ENCODE data around the gene MMP28. TPM values are rescaled to one million over a fixed set of nuclear protein-coding genes. Genes with fewer than 3 reads are reported as not detected.

MMP28 gene
- total RNA-seq, 1 donor from 2014 or later = 10.6 TPM

GRCh38 chr17:35801583-35802224 is 6.3 kb upstream of the MMP28 start:
- Mint-ChIP-seq H3K4me3 (ENCODE audit: unreplicated experiment) (no peak overlapping the region), H3K27ac (ENCODE audit: unreplicated experiment) (peak overlapping the region; percentile 97), H3K36me3 (ENCODE audit: low read depth, unreplicated experiment) (no peaks in the 10 kb centered on the region), H3K9me3 (ENCODE audit: unreplicated experiment) (no peaks in the 10 kb centered on the region), H3K4me1 (ENCODE audit: unreplicated experiment) (peaks cover 45% of the 10 kb centered on the region), H3K27me3 (ENCODE audit: unreplicated experiment) (peaks cover 4% of the 10 kb centered on the region)
- peak; percentile 68 for DNase-seq (ENCODE audit: low spot score)
- TF ChIP-seq, protein P1, sequence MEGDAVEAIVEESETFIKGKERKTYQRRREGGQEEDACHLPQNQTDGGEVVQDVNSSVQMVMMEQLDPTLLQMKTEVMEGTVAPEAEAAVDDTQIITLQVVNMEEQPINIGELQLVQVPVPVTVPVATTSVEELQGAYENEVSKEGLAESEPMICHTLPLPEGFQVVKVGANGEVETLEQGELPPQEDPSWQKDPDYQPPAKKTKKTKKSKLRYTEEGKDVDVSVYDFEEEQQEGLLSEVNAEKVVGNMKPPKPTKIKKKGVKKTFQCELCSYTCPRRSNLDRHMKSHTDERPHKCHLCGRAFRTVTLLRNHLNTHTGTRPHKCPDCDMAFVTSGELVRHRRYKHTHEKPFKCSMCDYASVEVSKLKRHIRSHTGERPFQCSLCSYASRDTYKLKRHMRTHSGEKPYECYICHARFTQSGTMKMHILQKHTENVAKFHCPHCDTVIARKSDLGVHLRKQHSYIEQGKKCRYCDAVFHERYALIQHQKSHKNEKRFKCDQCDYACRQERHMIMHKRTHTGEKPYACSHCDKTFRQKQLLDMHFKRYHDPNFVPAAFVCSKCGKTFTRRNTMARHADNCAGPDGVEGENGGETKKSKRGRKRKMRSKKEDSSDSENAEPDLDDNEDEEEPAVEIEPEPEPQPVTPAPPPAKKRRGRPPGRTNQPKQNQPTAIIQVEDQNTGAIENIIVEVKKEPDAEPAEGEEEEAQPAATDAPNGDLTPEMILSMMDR (IDR thresholded peaks at IDR 0.05; ENCODE audit: unreplicated experiment) = no peak

DNA sequence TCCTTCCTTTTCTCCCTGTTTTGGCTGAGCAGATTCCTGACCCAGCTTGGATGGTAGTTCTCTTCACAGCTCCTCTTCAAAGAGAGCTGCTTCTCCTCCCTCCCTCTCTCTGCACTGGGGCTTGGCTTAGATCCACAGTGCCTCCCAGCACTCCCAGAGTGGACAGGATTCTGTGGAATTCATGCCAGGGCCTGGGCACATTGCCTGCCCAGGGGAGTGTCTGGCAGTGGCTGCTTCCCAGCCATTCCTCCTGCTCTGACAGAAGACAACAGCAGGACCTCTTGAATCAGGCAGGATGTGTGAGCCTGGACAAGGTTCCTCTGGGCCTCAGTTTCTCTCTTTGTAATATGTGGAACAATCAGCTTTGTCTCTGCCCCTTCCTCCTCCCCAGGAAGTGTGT is 4.5 kb upstream of the MMP28 start:
- Mint-ChIP-seq H3K27me3 (ENCODE audit: unreplicated experiment) (peaks cover 4% of the 10 kb centered on the region), H3K36me3 (ENCODE audit: low read depth, unreplicated experiment) (no peaks in the 10 kb centered on the region), H3K4me3 (ENCODE audit: unreplicated experiment) (peak overlapping the region; percentile 26)

DNA sequence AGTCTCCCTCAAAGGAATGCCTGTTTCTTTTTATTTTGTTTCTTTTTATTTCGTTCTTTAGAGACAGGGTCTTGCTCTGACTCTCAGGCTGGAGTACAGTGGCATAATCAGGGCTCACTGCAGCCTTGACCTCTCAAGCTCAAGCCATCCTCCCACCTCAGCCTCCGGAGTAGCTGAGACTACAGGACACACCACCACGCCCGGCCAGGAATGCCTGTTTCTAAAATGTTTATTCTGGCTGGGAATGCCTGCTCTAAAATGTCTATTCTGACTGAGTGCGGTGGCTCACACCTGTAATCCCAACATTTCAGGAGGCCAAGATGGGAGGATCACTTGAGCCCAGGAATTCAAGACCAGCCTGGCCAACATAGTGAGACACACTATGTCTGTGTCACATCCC is 2.5 kb upstream of the MMP28 start:
- Mint-ChIP-seq H3K27ac (ENCODE audit: unreplicated experiment) (no peak overlapping the region), H3K4me1 (ENCODE audit: unreplicated experiment) (peaks cover 48% of the 10 kb centered on the region), H3K4me3 (ENCODE audit: unreplicated experiment) (no peak overlapping the region), H3K9me3 (ENCODE audit: unreplicated experiment) (no peaks in the 10 kb centered on the region), H3K36me3 (ENCODE audit: low read depth, unreplicated experiment) (no peaks in the 10 kb centered on the region), H3K27me3 (ENCODE audit: unreplicated experiment) (peaks cover 10% of the 10 kb centered on the region)
- TF ChIP-seq, protein P1 (IDR thresholded peaks at IDR 0.05; ENCODE audit: unreplicated experiment) = no peak
- no peak for DNase-seq (ENCODE audit: low spot score)

More for the DNA sequence above, 4.5 kb upstream of the MMP28 start:
- DNase-seq (ENCODE audit: low spot score) = no peak
- H3K9me3 Mint-ChIP-seq (ENCODE audit: unreplicated experiment) = no peaks in the 10 kb centered on the region
- peaks cover 45% of the 10 kb centered on the region for H3K4me1 Mint-ChIP-seq (ENCODE audit: unreplicated experiment)
- TF ChIP-seq, protein P1 (IDR thresholded peaks at IDR 0.05; ENCODE audit: unreplicated experiment) = no peak
- peak overlapping the region; percentile 76 for H3K27ac Mint-ChIP-seq (ENCODE audit: unreplicated experiment)

- Mint-ChIP-seq H3K27me3 (ENCODE audit: unreplicated experiment) (peaks cover 10% of the 10 kb centered on the region), H3K27ac (ENCODE audit: unreplicated experiment) (no peak overlapping the region), H3K4me1 (ENCODE audit: unreplicated experiment) (peaks cover 42% of the 10 kb centered on the region), H3K9me3 (ENCODE audit: unreplicated experiment) (no peaks in the 10 kb centered on the region), H3K36me3 (ENCODE audit: low read depth, unreplicated experiment) (no peaks in the 10 kb centered on the region), H3K4me3 (ENCODE audit: unreplicated experiment) (no peak overlapping the region)
- TF ChIP-seq, protein P1 (IDR thresholded peaks at IDR 0.05; ENCODE audit: unreplicated experiment) = no peak
- DNase-seq (ENCODE audit: low spot score) = no peak
Measured at GRCh38 chr17:35797370-35797769, 1.9 kb upstream of the MMP28 start.

DNA sequence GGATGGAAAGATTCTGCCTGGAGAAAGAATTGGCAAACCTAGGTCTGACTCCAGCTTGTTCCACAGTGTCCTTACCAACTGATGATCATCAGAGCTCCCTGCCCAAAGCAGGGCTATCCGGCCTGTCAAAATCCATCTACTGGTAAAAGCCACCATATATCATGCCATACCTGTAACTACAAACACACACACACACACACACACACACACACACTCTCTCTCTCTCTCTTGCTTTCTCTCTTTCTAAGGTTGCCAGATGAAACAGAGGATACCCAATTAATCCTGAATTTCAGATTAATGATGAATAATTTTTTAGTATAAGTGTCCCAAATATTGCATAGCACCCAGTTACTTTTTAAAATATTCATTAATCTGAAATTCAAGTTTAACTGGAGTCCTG is 1.5 kb upstream of the MMP28 start:
- no peak for DNase-seq (ENCODE audit: low spot score)
- Mint-ChIP-seq H3K9me3 (ENCODE audit: unreplicated experiment) (no peaks in the 10 kb centered on the region), H3K27me3 (ENCODE audit: unreplicated experiment) (peaks cover 10% of the 10 kb centered on the region), H3K36me3 (ENCODE audit: low read depth, unreplicated experiment) (no peaks in the 10 kb centered on the region), H3K27ac (ENCODE audit: unreplicated experiment) (no peak overlapping the region), H3K4me3 (ENCODE audit: unreplicated experiment) (peak overlapping the region; percentile 56), H3K4me1 (ENCODE audit: unreplicated experiment) (peaks cover 39% of the 10 kb centered on the region)
- TF ChIP-seq, protein P1 (IDR thresholded peaks at IDR 0.05; ENCODE audit: unreplicated experiment) = no peak
